CD4-positive, alpha-beta T cell treated with Interleukin-17A for 4 hours (primary cell): ENCODE results near the gene VWA3B.
"Not testable (repeated sequence)": the region's sequence is repeated elsewhere in the genome, so short reads cannot be mapped to it uniquely, and the experiment has no call there.

Experiments used
- DNase-seq: peaks from one replicate; pipeline ENCODE4 v3.0.0-alpha.2; 2020; ENCODE audit warnings: mixed read lengths

The VWA3B gene

GRCh38 chr2:98307131-98307696, 220.2 kb downstream of the VWA3B start:
- not testable (repeated sequence) for DNase-seq

GRCh38 chr2:98308068-98308467, 221.1 kb downstream of the VWA3B start:
- DNase-seq, result no peak

GRCh38 chr2:98308532-98308931, 221.6 kb downstream of the VWA3B start:
- DNase-seq, result no peak

- DNase-seq, result no peak
Observed at GRCh38 chr2:98309580-98309979, 222.6 kb downstream of the VWA3B start.

GRCh38 chr2:98310010-98310409, 223.0 kb downstream of the VWA3B start:
- DNase-seq, result no peak

GRCh38 chr2:98311090-98311489, 224.1 kb downstream of the VWA3B start:
- DNase-seq, result no peak

- no peak for DNase-seq
Observed at GRCh38 chr2:98311771-98312545, 225.0 kb downstream of the VWA3B start.

GRCh38 chr2:98313492-98314250, 226.7 kb downstream of the VWA3B start:
- DNase-seq, result no peak

GRCh38 chr2:98314251-98314650, 227.3 kb downstream of the VWA3B start:
- DNase-seq, result no peak

- no peak for DNase-seq
Observed at GRCh38 chr2:98315957-98316356, 229.0 kb downstream of the VWA3B start.

- no peak for DNase-seq
Observed at GRCh38 chr2:98317214-98317613, 230.2 kb downstream of the VWA3B start.

- not testable (repeated sequence) for DNase-seq
Observed at GRCh38 chr2:98320171-98320570, 233.2 kb downstream of the VWA3B start.

GRCh38 chr2:98324181-98324580, 237.2 kb downstream of the VWA3B start:
- DNase-seq, result no peak

GRCh38 chr2:98327776-98328175, 240.8 kb downstream of the VWA3B start:
- no peak for DNase-seq

GRCh38 chr2:98329549-98329948, 242.6 kb downstream of the VWA3B start:
- no peak for DNase-seq

- DNase-seq, result no peak
Observed at GRCh38 chr2:98332989-98333388, 246.0 kb downstream of the VWA3B start.

GRCh38 chr2:98333922-98334321, 247.0 kb downstream of the VWA3B start:
- no peak for DNase-seq

- no peak for DNase-seq
Observed at GRCh38 chr2:98334439-98335078, 247.6 kb downstream of the VWA3B start.

GRCh38 chr2:98335271-98335670, 248.3 kb downstream of the VWA3B start:
- DNase-seq, result no peak

GRCh38 chr2:98341241-98341640, 254.3 kb downstream of the VWA3B start:
- no peak for DNase-seq

GRCh38 chr2:98343285-98343684, 256.3 kb downstream of the VWA3B start:
- no peak for DNase-seq

- no peak for DNase-seq
Observed at GRCh38 chr2:98346311-98347236, 259.6 kb downstream of the VWA3B start, which contains the start of gene CNGA3. Gene CNGA3 (plus strand): TSS chr2:98346456. CDS start chr2:98369976, 23,520 bp downstream.
